HepG2 (cell line): Measurements from ENCODE around the gene MYL12B. TPM values are rescaled to one million over a fixed set of nuclear protein-coding genes. Genes with fewer than 3 reads are reported as not detected.

Experiments
- FIP1L1 ChIP-seq: fragments of 200-400 bp; formaldehyde crosslinking; IDR thresholded peaks from 2 replicates; pipeline ENCODE4 v1.6.1; 2018; ENCODE audit warnings: low read depth, mild to moderate bottlenecking, low read length, moderate library complexity, borderline replicate concordance; ENCODE audit not compliant: insufficient read depth
- FOXK2 ChIP-seq: fragments of 450-650 bp; IDR thresholded peaks from 2 replicates; pipeline ENCODE4 v1.6.1; 2016
- GABPA ChIP-seq, 2 experiments: IDR thresholded peaks; 2 replicates each; pipeline ENCODE4 v1.6.1; 2011 to 2016; ENCODE audit warnings: low read depth in 2 of 2, low read length in 1 of 2, missing biosample characterization in 1 of 2, missing genetic modification characterization in 1 of 2
- HNRNPK ChIP-seq: fragments of 200-400 bp; formaldehyde crosslinking; IDR thresholded peaks from 2 replicates; pipeline ENCODE4 v1.6.1; 2018; ENCODE audit warnings: low read length, low read depth, moderate library complexity, mild to moderate bottlenecking; ENCODE audit not compliant: poor library complexity, severe bottlenecking
- HNRNPUL1 ChIP-seq: fragments of 200-400 bp; formaldehyde crosslinking; IDR thresholded peaks from 2 replicates; pipeline ENCODE4 v1.6.1; 2017; ENCODE audit warnings: low read depth, mild to moderate bottlenecking, low read length, moderate library complexity
- PCBP2 ChIP-seq: fragments of 200-400 bp; formaldehyde crosslinking; optimal IDR thresholded peaks from 2 replicates; pipeline ENCODE3; 2018; ENCODE audit warnings: low read length, low read depth; ENCODE audit not compliant: poor library complexity, severe bottlenecking
- RFXANK ChIP-seq: IDR thresholded peaks from 2 replicates; pipeline ENCODE4 v1.6.1; 2016
- SMYD3 ChIP-seq: sonication (generic); formaldehyde crosslinking; IDR thresholded peaks from 2 replicates; pipeline ENCODE4 v1.8.1; 2023; ENCODE audit warnings: mild to moderate bottlenecking, missing genetic modification reagents
- THAP9 ChIP-seq: sonication (generic); formaldehyde crosslinking; IDR thresholded peaks from 2 replicates; pipeline ENCODE4; 2020; ENCODE audit warnings: missing genetic modification reagents, mild to moderate bottlenecking, borderline replicate concordance
- ZBTB38 ChIP-seq: sonication (generic); formaldehyde crosslinking; IDR thresholded peaks from 2 replicates; pipeline ENCODE4 v1.5.1; 2020; ENCODE audit warnings: mild to moderate bottlenecking, missing genetic modification reagents
- ZNF160 ChIP-seq: sonication (generic); formaldehyde crosslinking; IDR thresholded peaks from 2 replicates; pipeline ENCODE4 v1.8.0; 2022; ENCODE audit warnings: mild to moderate bottlenecking, inconsistent platforms, missing genetic modification reagents
- ZNF318 ChIP-seq: sonication (generic); formaldehyde crosslinking; IDR thresholded peaks from 2 replicates; pipeline ENCODE4 v1.4.0; 2020; ENCODE audit warnings: mild to moderate bottlenecking, missing genetic modification reagents
- ZNF563 ChIP-seq: sonication (generic); formaldehyde crosslinking; IDR thresholded peaks from 2 replicates; pipeline ENCODE4 v1.8.0; 2022; ENCODE audit warnings: mild to moderate bottlenecking, moderate library complexity, missing genetic modification reagents
- ZNF839 ChIP-seq: sonication (generic); formaldehyde crosslinking; IDR thresholded peaks from 2 replicates; pipeline ENCODE4 v1.4.0; 2020; ENCODE audit warnings: missing genetic modification reagents, mild to moderate bottlenecking, borderline replicate concordance
- ZSCAN31 ChIP-seq: sonication (generic); formaldehyde crosslinking; IDR thresholded peaks from 2 replicates; pipeline ENCODE4 v1.5.0; 2020; ENCODE audit warnings: low read depth, mild to moderate bottlenecking, missing genetic modification reagents
- polyA plus RNA-seq, 8 experiments: library from polyadenylated mRNA; depleted of rRNA in 3 of 8; stranded (reverse) in 7 of 8; unstranded in 1 of 8; fragments of >200 nt; fragmentation: Illumina TruSeq in 4 of 8; extraction: Trizol in 4 of 8; gene quantifications; 2 replicates each; pipeline versions ENCODE4 v1.2.1 to v1.2.3, GENCODE V29; 2011 to 2016; ENCODE audit warnings: low read depth in 4 of 8, missing spikeins in 1 of 8, mixed read lengths in 1 of 8; ENCODE audit not compliant: insufficient read depth in 1 of 8
- total RNA-seq, 5 experiments: library from RNA; depleted of rRNA; stranded (reverse); fragments of >200 nt; fragmentation: Illumina TruSeq; extraction: Trizol; gene quantifications; 2 replicates each; pipeline ENCODE4 v1.2.3, GENCODE V29; 2016; ENCODE audit warnings: low read depth in 1 of 5

MYL12B gene
- total and polyA plus RNA-seq, 2 of the 13 experiments (the other 11 are each of a cell fraction or from before 2014, with no cell fraction given): 265 to 340 TPM

GRCh38 chr18:3261373-3262233 is at the start of gene MYL12B (continued):
- no peak for TF ChIP-seq ZNF318 (CRISPR knock-in tag)
- TF ChIP-seq ZNF563 (CRISPR knock-in tag): no peak
- no peak for TF ChIP-seq THAP9 (CRISPR knock-in tag)
- no peak for TF ChIP-seq ZNF160 (CRISPR knock-in tag)
- TF ChIP-seq PCBP2: no peak
- 0 out of 2 replicates have a peak, but pooled peaks have one; percentile 55 for TF ChIP-seq ZBTB38 (CRISPR knock-in tag)
- no peak for TF ChIP-seq FIP1L1
- TF ChIP-seq HNRNPK: peak; percentile 74
- TF ChIP-seq ZSCAN31 (CRISPR knock-in tag): peak; percentile 81
- peak; percentile 94 for TF ChIP-seq GABPA (IDR thresholded peaks at IDR 0.05; ENCODE audit: low read depth, low read length)
- TF ChIP-seq GABPA (CRISPR knock-in tag; IDR thresholded peaks at IDR 0.05; ENCODE audit: low read depth): peak; percentile 87
- TF ChIP-seq RFXANK (CRISPR knock-in tag): no peak
- no peak for TF ChIP-seq ZNF839 (CRISPR knock-in tag)
- TF ChIP-seq FOXK2: peak; percentile 98
- TF ChIP-seq HNRNPUL1: 0 out of 2 replicates have a peak, but pooled peaks have one; percentile 48
- TF ChIP-seq SMYD3 (CRISPR knock-in tag): no peak
